ENCODE measurements around the gene SETD3.

SETD3 gene

DNA sequence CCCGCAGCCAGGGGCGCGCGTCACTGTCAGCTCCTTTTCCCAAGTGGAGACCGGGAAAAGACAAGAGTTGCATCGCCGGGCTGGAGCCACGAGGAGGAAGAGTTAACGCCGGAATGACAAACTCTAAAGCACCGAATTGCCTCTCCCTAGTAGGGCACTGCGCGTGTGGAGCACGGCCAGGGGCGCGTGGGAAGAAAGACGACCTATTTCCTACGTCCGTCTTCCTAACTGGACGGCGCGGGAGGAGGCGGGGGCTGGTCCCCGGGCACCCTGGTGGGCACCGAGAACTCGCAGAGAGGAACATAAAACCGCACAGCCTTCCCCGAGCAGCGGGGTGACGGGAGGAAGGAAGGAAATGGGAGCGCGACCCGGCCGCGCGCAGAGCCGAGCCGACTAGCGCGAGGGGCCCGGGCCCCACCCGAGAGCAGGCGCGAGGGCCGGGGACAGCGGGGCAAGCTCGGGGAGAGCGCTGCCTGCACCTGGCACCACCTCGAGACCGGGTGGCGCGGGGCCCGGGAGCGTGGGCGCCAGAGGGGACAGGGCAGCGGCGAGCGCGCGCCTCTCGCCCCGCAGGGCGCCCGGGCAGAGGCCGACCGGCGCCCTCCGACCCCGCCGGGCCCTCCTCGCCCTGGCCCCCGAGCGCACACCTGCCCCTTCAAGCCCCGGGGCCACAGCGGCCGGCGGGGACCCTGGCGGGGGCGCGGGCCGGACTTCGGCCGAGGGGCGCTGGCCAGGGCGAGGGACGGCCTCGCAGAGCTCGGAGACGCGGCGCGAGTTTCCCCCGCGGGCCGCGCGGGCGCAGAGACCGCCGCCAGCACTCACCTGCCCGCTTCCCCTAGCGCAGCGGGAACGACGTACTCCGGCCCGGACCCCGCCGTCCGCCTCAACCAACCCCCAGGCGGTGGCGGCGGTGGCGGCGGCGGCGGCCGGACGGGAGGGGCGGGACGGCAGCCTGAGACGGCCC is at the start of gene SETD3:
SETD3 (minus strand) TSS at position 954 of the 964 bp plus-strand sequence. CDS start 15,054 bp downstream, outside the sequence.
- peak; percentile 20 for DNase-seq (ENCODE audit: low read depth)

DNA sequence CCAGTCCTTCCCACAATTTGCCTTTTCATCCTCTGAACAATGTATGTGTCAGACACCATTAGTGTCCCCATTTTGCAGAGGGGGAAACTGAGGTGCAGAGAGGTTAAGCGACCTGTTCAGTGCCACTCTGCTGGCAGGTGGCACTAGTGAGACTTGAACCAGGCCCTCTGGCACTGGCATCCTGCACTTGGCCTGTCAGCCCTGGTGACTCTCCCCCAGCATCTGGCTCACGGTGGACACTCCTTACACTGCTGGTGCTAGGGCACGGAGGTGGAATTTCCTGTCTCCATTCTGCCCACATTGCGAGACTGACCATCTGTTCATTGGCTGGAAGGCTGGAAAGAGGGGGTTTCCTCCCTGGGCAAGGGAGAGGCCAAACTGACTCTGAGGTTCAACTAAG is 49.2 kb upstream of the SETD3 start:
- DNase-seq (ENCODE audit: low read depth), result no peak

- DNase-seq (ENCODE audit: low read depth), result no peak
Observed at GRCh38 chr14:99527427-99528076, 46.9 kb upstream of the SETD3 start.

DNA sequence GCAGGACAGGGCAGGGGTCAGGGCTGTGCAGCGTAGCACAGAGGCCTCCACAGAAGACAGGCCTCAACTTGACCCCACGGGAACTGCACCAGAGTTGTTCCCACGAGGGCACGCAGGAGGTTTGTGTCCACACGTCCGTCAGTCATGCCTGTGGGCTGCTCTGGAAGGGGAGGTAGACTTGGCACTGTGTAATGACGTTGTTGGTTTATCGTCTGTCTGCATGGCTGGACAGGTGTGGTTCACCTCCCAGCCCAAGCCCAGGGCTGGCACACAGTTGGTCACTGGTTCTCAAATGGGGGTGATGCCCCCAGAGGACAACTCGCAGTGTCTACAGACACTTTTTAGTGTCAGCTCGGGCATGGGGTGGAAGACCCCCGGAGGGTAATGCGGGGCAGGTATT is 46.4 kb upstream of the SETD3 start:
- DNase-seq (ENCODE audit: low read depth), result no peak

GRCh38 chr14:99525699-99526080 is 45.0 kb upstream of the SETD3 start:
- no peak for DNase-seq (ENCODE audit: low read depth)

DNA sequence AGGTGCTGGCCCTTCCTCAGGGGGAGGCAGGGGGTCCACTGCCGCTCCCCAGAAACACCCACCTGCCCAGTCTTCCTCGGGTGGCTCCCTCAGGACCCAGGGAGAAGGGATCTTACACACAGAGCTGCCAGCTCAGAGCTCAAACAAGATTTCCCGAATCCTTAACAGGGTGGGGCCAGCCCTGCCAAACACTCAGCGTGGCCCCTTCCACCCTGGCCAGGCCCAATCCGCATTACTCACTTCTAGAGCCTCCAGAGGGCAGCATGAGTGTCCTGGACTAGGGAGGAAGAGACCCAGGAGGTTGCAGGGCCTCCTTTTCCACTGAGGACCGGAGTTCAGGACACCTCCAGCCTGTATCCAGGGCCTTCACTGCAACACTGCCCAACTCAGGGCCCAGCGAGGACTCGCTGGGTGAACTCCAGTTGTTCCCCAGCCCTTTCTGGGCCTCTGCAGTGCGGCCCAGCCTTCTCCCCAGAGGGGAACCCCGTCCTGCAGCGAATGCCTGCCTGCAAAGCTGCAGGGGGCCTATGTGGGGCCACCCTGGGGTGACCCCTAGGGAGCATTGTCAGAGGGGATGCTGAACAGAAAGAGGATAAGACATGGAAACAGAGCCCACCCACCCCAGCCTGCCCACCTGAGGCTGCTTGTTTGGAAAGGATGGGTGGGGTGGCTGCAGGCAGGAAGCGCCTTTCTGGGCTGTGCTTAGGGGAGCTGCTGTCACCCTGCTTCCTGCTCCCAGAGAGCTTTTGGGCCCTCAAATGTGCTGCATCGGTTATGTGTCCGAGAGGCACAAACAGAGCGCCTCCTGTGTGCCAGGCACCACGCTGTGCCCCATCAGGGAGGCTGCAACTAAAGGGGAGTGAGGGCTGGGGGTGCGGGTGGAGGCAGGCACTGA is 44.4 kb upstream of the SETD3 start:
- no peak for DNase-seq (ENCODE audit: low read depth)

DNA sequence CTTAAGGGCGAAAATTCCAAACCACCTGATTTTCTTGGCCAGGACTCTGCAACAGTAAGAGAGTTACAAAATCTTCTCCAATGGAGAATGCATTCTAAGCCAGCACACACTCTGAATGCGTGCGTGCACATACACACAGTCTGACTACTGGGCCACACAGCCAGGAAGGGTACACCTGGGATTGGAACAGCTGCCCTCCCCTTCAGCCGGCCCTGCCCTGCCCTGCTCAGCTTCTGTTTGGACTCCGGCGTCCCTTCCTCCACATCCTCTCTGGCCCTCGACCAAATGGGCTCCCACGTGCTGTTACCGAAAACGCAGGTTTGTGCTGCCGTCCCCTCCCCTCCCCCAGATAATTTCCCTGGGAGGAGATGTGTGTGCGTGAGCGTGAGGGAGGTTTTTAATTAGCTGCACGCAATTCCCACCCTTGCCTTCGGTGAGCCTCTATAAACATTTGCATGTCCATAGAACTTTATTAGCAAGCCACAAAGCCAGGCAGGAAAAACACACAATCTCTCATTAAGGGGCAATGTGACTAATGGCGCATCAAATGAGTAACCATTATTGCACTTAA is 43.5 kb upstream of the SETD3 start:
- DNase-seq (ENCODE audit: low read depth), result no peak

- DNase-seq (ENCODE audit: low read depth), result no peak
Observed at GRCh38 chr14:99523704-99524055, 43.0 kb upstream of the SETD3 start.

GRCh38 chr14:99522934-99523703 is 42.5 kb upstream of the SETD3 start:
- DNase-seq (ENCODE audit: low read depth), result no peak

DNA sequence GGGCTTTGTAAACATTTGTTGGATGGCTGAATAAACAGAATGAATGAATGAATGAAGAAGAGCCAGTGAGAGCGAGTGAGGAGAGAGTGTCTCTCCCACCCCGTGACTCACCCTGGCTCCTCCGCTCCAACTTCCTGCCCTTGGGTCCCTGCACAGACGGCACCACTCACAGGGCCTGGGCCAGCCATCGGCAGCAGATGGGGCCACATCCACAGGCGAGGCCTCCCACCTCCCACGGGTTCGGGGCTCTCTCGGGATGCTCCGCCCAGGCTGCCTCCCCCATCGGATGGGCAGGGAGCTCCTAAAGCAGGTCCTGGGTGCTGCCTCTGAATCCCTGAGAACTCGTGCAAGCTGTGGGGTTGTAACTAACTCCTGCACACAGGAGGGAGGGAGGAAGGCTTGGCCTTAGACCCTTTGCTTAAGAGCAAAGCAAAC is 41.8 kb upstream of the SETD3 start:
- DNase-seq (ENCODE audit: low read depth), result no peak

- DNase-seq (ENCODE audit: low read depth), result no peak
Observed at GRCh38 chr14:99522025-99522401, 41.4 kb upstream of the SETD3 start.

DNA sequence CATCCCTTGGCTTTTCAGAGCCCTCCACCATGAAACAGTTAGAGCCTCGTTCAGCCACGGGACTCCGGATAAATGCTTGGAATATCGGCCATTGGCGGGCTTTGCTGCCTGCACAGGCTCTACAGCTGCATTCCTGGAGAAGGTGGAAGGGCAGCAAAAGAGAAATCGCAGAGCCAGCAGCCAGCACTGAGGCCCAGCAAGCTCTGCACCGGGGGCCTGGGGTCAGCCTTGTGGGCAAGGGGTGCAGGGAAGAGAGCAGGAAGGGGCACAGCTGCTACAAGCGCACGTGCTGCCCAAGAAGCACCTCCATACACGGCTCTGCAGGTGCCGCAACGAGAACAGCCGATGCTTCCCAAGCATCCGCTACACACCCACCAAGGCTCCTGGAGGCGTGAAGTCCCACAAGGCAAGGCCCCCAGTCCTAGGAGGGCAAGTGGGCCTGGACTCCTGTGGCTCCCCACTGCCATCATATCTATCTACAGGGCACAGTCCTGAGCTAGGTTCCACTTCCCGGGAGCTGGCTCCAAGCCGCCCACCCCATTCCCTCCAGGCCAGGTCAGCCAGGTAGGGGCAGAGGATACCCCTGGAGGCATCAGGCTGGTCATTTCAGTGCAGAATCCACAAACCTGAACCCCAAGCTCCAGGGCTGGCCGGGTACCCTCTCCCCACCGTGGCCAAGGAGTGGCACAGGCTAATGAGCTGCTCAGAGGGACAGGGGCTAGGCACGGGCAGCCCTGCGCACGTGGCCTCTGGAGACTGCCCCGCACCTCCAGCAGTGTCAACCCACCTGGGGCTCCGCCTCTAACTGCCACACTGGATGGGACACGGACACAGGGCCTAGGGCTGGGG is 40.7 kb upstream of the SETD3 start:
- no peak for DNase-seq (ENCODE audit: low read depth)

DNA sequence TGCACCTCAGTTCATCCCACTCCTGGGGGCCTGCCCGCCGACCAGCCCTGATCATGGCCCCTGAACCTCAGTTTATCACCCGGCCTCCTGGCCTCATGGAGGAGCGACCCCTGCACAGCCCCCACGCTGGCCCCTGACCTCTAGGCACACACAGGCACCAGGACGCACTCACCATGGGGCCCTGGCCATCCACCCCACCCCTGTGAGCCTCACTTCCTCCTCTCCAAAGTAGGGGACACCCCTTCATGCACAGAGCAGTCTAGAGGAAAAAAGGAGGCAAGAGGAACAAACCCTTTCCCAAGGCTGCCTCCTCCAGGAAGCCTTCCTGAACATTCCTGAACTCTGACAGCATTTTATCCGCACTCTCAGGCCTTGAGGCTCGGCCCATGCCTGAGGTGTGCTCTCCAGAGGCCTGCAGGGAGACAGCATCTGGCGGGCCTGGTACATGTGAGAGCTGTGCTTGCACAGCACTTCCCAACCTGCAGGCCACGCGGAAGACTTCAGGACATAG is 40.0 kb upstream of the SETD3 start:
- no peak for DNase-seq (ENCODE audit: low read depth)

DNA sequence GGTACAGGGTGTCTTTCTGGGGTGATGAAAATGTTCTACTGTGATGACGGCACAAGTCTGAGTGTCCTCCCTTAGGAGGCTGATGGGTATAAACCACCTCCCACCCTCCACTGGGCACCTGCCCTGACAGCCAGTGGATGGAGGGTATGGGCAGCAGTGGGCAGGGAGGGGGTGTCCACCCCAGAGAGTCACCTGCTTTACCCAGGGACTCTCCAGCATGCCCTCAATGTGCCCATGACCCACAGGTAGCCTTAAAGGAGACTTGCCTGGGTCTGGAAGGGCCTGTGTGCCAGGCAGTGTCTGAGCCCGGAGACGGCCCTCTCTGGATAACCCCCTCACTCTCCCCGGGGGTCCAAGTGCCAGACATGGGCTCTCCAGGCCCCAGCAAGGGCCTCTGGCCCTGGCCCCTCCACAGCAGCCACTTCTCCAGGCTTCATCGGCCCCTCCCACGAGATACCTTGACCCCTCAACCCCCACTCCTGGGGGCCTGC is 39.3 kb upstream of the SETD3 start:
- DNase-seq (ENCODE audit: low read depth), result no peak

DNA sequence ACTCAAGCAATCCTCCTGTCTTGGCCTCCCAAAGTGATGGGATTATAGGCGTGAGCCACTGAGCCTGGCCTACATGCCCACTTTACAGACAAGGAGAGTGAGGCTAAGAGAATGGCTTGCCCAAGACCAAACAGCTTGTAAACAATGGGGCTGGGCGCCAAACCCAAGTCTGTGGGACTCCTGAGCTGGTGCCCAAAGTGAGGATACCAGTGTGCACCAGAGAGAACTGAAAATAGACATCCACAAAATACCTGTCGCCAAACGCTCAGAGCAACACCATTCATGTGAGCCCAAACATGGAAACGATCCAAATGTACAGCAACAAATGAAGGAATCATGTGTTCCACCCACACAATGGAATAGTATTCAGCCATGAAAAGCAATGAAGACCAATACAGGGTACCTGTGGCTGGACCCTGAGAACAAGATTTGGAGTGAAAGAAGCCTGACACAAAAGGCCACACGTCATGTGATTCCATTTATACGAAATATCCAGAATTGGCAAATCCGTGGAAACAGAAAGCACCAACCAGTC is 38.8 kb upstream of the SETD3 start:
- DNase-seq (ENCODE audit: low read depth), result no peak

GRCh38 chr14:99518441-99519346 is 38.0 kb upstream of the SETD3 start:
- DNase-seq (ENCODE audit: low read depth), result peak; percentile 69

DNA sequence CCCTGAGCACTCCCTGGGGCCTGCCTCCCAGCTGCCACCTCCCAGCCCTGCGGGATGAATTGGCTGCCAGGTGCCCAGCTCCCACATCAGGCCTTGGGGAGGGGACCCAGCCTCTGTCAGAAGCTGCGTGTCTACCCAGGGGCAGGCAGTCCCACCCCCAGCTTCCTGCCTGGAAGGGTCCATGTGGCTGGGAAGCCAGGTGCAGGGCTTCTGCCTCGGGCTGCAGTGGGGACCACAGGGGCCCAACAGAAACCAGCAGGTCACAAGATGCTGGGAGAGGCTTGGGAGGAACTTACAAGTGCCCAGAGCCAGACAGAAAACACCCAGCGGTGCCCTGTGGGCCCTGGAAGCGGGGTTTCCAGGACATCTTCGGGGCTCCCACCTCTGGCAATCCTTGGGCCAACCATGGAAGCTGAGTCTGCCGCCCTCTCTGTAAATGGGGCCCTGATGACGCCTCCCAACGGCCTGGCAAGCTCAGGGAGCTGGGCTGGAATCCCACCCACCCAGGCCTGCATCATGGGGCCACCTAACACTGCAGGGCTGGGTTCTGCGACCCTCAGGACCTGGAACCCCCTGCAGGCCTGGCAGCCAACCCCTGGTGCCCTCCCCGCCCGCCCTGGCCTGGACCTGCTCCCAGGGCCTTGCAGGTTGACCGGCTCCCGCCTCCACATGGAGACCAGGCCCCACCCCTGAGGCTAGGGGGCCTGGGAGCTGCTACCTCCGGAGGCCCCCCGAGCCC is 37.2 kb upstream of the SETD3 start:
- DNase-seq (ENCODE audit: low read depth), result no peak

Measured in activated T-helper 9 cell treated with anti-CD3 and anti-CD28 coated beads, Interleukin-2, amount 50 U/mL, for 16 hours (primary cell).